Measurements from ENCODE around the gene ZNF683. TPM values are rescaled to one million over a fixed set of nuclear protein-coding genes. Genes with fewer than 3 reads are reported as not detected.

The ZNF683 gene
- total and polyA plus RNA-seq, 10 of the 15 experiments (the other 5 are each of a cell fraction or from before 2014, with no cell fraction given): not detected

DNA sequence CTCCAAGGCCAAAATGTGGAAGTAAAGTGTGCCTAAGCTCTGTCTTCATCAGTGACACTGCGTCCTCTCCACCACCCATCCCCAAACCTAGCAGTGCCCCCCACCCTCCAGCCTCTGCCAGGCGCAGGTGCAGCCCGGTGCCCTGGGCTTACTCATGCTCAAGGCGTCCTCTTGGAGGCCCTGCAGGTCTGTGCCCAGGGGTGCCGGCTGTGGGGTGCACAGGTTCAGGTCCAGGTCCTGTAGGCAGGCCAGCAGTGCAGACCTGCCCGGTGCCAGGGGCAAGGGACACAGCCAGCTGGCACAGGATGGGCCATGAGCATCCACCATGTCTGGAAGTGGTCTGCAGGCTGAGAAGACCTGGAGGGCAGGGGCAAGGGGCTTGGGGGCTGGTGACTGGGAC lies 5.1 kb downstream of the ZNF683 start (continued):
- TF ChIP-seq, protein P1, sequence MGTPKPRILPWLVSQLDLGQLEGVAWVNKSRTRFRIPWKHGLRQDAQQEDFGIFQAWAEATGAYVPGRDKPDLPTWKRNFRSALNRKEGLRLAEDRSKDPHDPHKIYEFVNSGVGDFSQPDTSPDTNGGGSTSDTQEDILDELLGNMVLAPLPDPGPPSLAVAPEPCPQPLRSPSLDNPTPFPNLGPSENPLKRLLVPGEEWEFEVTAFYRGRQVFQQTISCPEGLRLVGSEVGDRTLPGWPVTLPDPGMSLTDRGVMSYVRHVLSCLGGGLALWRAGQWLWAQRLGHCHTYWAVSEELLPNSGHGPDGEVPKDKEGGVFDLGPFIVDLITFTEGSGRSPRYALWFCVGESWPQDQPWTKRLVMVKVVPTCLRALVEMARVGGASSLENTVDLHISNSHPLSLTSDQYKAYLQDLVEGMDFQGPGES (IDR thresholded peaks at IDR 0.05): no peak
- TF ChIP-seq TCF3 (IDR thresholded peaks at IDR 0.05; ENCODE audit: borderline replicate concordance, insufficient read depth, low read depth, low read length) (no peak), SMC3 (IDR thresholded peaks at IDR 0.05; ENCODE audit: borderline replicate concordance, low read length) (no peak), YBX1 (IDR thresholded peaks at IDR 0.05) (no peak)

DNA sequence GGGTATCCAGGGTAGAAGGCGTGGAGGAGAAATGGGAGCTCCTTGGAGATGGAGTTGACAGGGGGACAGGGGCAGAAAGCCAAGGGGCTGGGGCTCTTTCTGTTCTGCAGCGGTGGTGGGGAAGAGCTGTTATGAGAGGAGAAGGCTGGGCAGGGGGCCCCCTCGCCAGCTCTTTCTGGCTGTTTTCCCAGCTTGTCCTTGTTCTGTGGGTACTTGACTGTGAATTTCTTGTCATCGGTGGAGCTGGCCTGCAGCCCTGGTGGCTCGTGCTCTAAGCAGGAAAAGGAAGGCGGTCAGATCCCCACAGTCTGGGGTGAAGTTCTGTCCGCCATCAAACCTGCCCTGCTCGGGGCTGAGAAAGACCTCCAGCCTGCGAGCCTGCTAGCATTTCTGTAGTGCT lies 7.6 kb downstream of the ZNF683 start:
- Histone ChIP-seq H3K4me3 (no peak overlapping the region), H3K27me3 (replicated peaks in 1 of 2; ENCODE audit: control insufficient read depth in 2 of 2, insufficient read depth in 2 of 2, low read length in 1 of 2) (peaks cover 2 to 5% of the 10 kb centered on the region in 2 experiments; a peak in 3 of 4 replicates), H3K27ac (ENCODE audit: control insufficient read depth, insufficient read depth) (no peak overlapping the region), H3K9me3 (replicated peaks; ENCODE audit: control insufficient read depth, insufficient read depth, low read length) (no peaks in the 10 kb centered on the region), H3K36me3 (ENCODE audit: control insufficient read depth in 2 of 2, insufficient read depth in 2 of 2, low read length in 1 of 2) (no peaks in the 10 kb centered on the region), H3K4me2 (ENCODE audit: control insufficient read depth, insufficient read depth) (no peak overlapping the region), H3K79me2 (ENCODE audit: control insufficient read depth, insufficient read depth, low read length) (no peaks in the 10 kb centered on the region), H3K4me1 (ENCODE audit: control insufficient read depth, insufficient read depth, low read length) (no peaks in the 10 kb centered on the region; the same call in 1 of the 2 replicates), H2AFZ (ENCODE audit: control insufficient read depth, low read depth, low read length) (no peak overlapping the region), H4K20me1 (ENCODE audit: control insufficient read depth, insufficient read depth) (no peaks in the 10 kb centered on the region), H3K9ac (ENCODE audit: control insufficient read depth, insufficient read depth, low read length) (no peak overlapping the region)
- ATAC-seq (no peak), FAIRE-seq (no peak), DNase-seq (ENCODE audit: low read depth, low spot score) (no peak)
- SMC1A ChIA-PET (ENCODE audit: uncharacterized antibody, unreplicated experiment): interaction anchor here (1.1 to 3.0 kb wide), 9 partner anchors 10 to 90 kb away, joined by 3 to 16 read pairs (median 10); no protein-coding TSS in a partner anchor
- CTCF ChIA-PET: interaction anchor here (0.7 to 5.6 kb wide), 16 partner anchors 9 to 220 kb away, joined by 3 to 89 read pairs (median 7); partner anchors contain the start of genes CEP85 and ZNF683
- no peak for TF ChIP-seq MYC (IDR thresholded peaks at IDR 0.05; ENCODE audit: insufficient read depth, insufficient read length, insufficient replicate concordance, low read length, severe bottlenecking)
- TF ChIP-seq KLF5 (IDR thresholded peaks at IDR 0.05; ENCODE audit: partially characterized antibody): no peak
- TF ChIP-seq KDM1A (IDR thresholded peaks at IDR 0.05; ENCODE audit: borderline replicate concordance): no peak
- TF ChIP-seq RUNX3 (IDR thresholded peaks at IDR 0.05; ENCODE audit: low read length): no peak
- no peak for TF ChIP-seq RELA (IDR thresholded peaks at IDR 0.05; ENCODE audit: borderline replicate concordance, partially characterized antibody)
- no peak for TF ChIP-seq MYB (IDR thresholded peaks at IDR 0.05; ENCODE audit: borderline replicate concordance, low read depth, low read length)
- TF ChIP-seq SPI1 (IDR thresholded peaks at IDR 0.05; ENCODE audit: borderline replicate concordance, insufficient read depth, low read depth, low read length): no peak
- no peak for TF ChIP-seq NR2C2 (IDR thresholded peaks at IDR 0.05; ENCODE audit: borderline replicate concordance, control insufficient read depth, insufficient read length, low read depth)
- TF ChIP-seq WRNIP1 (IDR thresholded peaks at IDR 0.05; ENCODE audit: borderline replicate concordance, low read depth, low read length): no peak
- in situ Hi-C loops (cut with MboI): no loop called here
- WGBS (ENCODE audit: insufficient coverage, insufficient replicate concordance, low lambda C conversion rate, missing lambda C conversion rate): 14% methylated on average over 9 of the region's 9 CpGs
- RAD21 ChIA-PET (ENCODE audit: unreplicated experiment): interaction anchor here (1.1 to 4.1 kb wide), 3 partner anchors 24 to 84 kb away, joined by 3 to 29 read pairs (median 5); no protein-coding TSS in a partner anchor
- no TSS peak for BruUV-seq (replicated peaks)
- POLR2A ChIA-PET: no interaction called here
- intact Hi-C loops (cut with micrococcal nuclease; ENCODE audit: unreplicated experiment): loop anchor here (10.0 kb wide), 1 partner anchor 50 kb away; the partner anchor contains the start of gene LIN28A
